AG04450 (cell line): ENCODE data around the gene DRC3. TPM values are rescaled to one million over a fixed set of nuclear protein-coding genes. Genes with fewer than 3 reads are reported as not detected.
"Not testable (repeated sequence)": the region's sequence is repeated elsewhere in the genome, so short reads cannot be mapped to it uniquely, and the experiment has no call there.

Experiments used
- CTCF ChIA-PET: fragments of 300-600, 350-600 bp; formaldehyde crosslinking; extraction: SDS; loops from one replicate; lab custom pipeline; 2022; ENCODE audit warnings: antibody characterized with exemption, inconsistent platforms; lab: Charles Lee
- POLR2A ChIA-PET: fragments of 350-600 bp; formaldehyde crosslinking; extraction: SDS; loops from one replicate; lab custom pipeline; 2021; ENCODE audit warnings: antibody characterized with exemption, inconsistent platforms; lab: Yijun Ruan, JAX
- DNase-seq: peaks from one replicate; pipeline ENCODE4 v3.0.0-alpha.2; 2011; ENCODE audit warnings: low read depth, low spot score
- H3K27ac ChIP-seq: one replicate; pipeline ENCODE4 v1.5.1; 2012; ENCODE audit warnings: low read depth, low read length, control low read depth
- H3K27me3 ChIP-seq: one replicate; pipeline ENCODE4 v1.6.0; 2012; ENCODE audit warnings: low read length; ENCODE audit not compliant: control insufficient read depth, insufficient read depth
- H3K4me3 ChIP-seq: 2 replicates; pipeline ENCODE4 v1.5.1; 2011; ENCODE audit warnings: mild to moderate bottlenecking, low read depth, low read length, control low read depth
- H3K9me3 ChIP-seq: 2 replicates; pipeline ENCODE4 v1.5.1; 2012; ENCODE audit warnings: low read length; ENCODE audit not compliant: control insufficient read depth, insufficient read depth
- polyA plus RNA-seq: library from polyadenylated mRNA; depleted of rRNA; stranded (reverse); fragments of >200 nt; gene quantifications from 2 replicates; pipeline ENCODE4 v1.2.3, GENCODE V29; 2011
- TF ChIP-seq, protein P1 (sequence below): IDR thresholded peaks from 2 replicates; pipeline ENCODE4 v1.5.1; 2011; ENCODE audit warnings: low read depth, low read length, control low read depth, inconsistent platforms

The DRC3 gene
- polyA plus RNA-seq, 1 experiment = 0.52 TPM

DNA sequence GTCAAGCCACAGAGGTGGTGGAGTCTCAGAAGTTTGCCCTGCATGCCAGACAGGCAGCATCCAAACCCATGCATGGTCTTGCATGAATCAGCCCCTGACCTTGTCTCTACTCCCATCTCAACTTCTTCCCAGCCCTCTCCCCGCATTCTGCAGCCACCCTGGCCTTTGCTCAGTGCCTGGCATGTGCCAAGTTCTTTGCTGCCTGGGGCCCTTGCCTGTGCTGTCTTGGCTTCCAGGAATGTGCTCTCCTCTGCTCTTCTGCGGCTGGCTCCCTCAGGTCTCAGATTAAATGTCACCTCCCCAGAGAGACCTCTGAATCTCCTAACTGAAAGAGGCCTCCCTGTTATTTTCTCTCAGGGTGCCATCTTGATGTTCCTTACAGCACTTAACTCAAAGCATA lies 17.6 kb downstream of the DRC3 start:
- TF ChIP-seq, protein P1, sequence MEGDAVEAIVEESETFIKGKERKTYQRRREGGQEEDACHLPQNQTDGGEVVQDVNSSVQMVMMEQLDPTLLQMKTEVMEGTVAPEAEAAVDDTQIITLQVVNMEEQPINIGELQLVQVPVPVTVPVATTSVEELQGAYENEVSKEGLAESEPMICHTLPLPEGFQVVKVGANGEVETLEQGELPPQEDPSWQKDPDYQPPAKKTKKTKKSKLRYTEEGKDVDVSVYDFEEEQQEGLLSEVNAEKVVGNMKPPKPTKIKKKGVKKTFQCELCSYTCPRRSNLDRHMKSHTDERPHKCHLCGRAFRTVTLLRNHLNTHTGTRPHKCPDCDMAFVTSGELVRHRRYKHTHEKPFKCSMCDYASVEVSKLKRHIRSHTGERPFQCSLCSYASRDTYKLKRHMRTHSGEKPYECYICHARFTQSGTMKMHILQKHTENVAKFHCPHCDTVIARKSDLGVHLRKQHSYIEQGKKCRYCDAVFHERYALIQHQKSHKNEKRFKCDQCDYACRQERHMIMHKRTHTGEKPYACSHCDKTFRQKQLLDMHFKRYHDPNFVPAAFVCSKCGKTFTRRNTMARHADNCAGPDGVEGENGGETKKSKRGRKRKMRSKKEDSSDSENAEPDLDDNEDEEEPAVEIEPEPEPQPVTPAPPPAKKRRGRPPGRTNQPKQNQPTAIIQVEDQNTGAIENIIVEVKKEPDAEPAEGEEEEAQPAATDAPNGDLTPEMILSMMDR = no peak
- no peak for DNase-seq
- POLR2A ChIA-PET = no interaction called here
- Histone ChIP-seq H3K9me3 (no peaks in the 10 kb centered on the region), H3K4me3 (no peak overlapping the region), H3K27ac (no peak overlapping the region), H3K27me3 (no peaks in the 10 kb centered on the region)
- CTCF ChIA-PET = no interaction called here

DNA sequence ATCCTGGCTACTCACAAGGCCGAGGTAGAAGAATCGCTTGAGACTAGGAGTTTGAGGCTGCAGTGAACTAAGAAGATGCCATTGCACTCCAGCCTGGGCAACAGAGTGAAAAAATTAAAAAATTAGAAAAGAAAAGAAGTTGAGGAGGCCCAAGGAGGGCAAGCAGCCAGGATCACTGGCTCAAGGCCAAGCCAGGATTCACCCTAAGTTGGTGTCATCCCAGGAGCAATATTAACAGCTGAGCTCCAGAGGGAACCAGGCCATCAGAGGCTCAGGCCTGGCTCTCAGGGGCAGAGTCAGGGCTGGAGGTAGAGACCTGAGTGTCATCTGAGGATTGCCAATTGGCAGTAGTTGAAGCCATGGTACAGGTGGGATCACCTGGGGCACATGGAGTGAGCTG lies 20.7 kb downstream of the DRC3 start:
- ChIA-PET POLR2A (no interaction called here), CTCF (no interaction called here)

DNA sequence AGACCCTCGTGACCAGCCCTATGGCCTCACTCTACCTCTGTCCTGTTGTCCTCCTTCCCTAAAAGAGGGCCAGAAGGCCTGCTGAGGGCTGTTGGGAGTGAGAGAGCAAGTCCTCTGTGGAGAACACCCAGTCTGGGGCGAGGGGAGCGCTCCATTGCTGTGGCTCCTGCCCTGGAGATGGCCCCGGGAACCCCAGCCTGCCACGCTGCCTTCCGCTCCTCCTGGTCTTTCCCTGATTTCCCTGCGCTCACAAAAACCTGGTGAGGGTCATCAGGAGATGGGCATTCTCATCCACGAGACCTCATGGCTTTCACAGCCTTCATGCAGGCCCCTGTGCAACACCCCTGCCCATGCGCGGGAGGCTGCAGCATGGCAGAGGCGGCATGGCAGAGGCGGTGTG lies 21.2 kb downstream of the DRC3 start:
- ChIA-PET POLR2A (no interaction called here), CTCF (interaction anchor here (0.9 to 2.3 kb wide), 2 partner anchors 21 to 39 kb away, joined by 3 to 9 read pairs; partner anchors contain the start of genes DRC3 and TOM1L2)
- no peak overlapping the region for H3K27ac ChIP-seq
- no peak for DNase-seq
- TF ChIP-seq, protein P1 = no peak
- H3K4me3 ChIP-seq = no peak overlapping the region
- no peaks in the 10 kb centered on the region for H3K9me3 ChIP-seq
- no peaks in the 10 kb centered on the region for H3K27me3 ChIP-seq

More for the DNA sequence above, 20.7 kb downstream of the DRC3 start:
- no peak overlapping the region for H3K4me3 ChIP-seq
- no peak for DNase-seq
- H3K27ac ChIP-seq = no peak overlapping the region
- no peaks in the 10 kb centered on the region for H3K27me3 ChIP-seq
- H3K9me3 ChIP-seq = no peaks in the 10 kb centered on the region
- TF ChIP-seq, protein P1 = no peak

DNA sequence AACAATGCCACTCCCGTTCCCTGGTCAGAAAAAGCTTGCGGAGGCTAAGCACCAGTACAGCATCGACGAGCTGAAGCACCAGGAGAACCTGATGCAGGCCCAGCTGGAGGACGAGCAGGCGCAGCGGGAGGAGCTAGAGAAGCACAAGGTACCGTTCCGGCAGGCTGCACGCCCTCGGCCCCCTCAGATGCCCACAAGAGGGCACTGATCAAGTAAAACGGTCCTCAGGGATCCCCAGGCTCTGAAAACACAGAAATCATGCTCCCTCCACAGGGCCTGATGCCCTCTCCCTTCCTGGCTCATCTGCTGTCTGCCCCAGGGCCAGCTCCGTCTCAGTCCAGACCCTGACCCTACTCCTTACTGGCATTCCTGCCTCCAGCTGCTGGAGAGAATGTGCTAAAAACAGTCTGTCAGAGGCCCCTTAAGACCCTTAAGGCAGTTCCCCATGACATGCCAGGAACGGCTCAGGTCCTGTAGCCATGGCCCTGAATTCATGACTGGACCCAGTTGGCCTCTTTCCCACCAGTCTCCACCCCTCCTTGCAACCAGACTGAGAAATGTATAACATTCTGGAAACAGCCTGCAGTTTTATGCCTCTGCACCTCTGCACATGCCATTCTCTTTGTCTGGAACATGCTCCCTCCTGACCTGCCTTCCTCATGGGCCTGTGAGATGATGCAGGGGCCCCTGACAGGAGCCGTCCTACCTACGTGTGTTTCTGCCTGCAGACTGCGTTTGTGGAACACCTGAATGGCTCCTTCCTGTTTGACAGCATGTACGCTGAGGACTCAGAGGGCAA lies 21.8 kb downstream of the DRC3 start:
- Histone ChIP-seq H3K9me3 (no peaks in the 10 kb centered on the region), H3K27ac (no peak overlapping the region), H3K27me3 (no peaks in the 10 kb centered on the region), H3K4me3 (no peak overlapping the region)
- TF ChIP-seq, protein P1 = peak; percentile 47
- POLR2A ChIA-PET = no interaction called here
- CTCF ChIA-PET = interaction anchor here (0.9 to 2.3 kb wide), 3 partner anchors 22 to 41 kb away, joined by 3 to 9 read pairs (median 4); partner anchors contain the start of genes DRC3 and TOM1L2
- no peak for DNase-seq

DNA sequence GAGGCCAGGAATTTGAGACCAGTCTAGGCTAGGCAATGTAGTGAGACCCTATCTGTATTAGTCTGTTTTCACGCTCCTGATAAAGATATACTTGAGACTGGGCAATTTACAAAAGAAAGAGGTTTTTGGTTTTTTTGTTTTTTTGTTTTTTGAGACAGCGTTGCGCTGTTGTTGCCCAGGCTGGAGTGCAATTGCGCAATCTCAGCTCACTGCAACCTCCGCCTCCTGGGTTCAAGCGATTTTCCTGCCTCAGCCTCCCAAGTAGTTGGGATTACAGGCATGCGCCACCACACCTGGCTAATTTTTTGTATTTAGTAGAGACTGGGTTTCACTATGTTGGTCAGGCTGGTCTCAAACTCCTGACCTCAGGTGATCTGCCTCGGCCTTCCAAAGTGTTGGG lies 23.2 kb downstream of the DRC3 start:
- H3K4me3 ChIP-seq, DNase-seq, H3K9me3 ChIP-seq, H3K27me3 ChIP-seq, POLR2A ChIA-PET, H3K27ac ChIP-seq: not testable (repeated sequence)
- CTCF ChIA-PET = interaction anchor here (1.5 to 2.3 kb wide), 2 partner anchors 37 to 40 kb away, joined by 4 to 9 read pairs; no protein-coding TSS in a partner anchor
